ENCODE data around the gene MPG.

The MPG gene

GRCh38 chr16:62283-62967, 15.6 kb upstream of the MPG start:
- peaks cover 6% of the 10 kb centered on the region; the same call in 1 of the 2 replicates for H4K20me1 ChIP-seq (ENCODE audit: insufficient read depth, low read length)
- H3K4me1 ChIP-seq (ENCODE audit: insufficient read depth, low read length) = no peaks in the 10 kb centered on the region
- DNase-seq = no peak
- no peak overlapping the region for H2AFZ ChIP-seq (ENCODE audit: low read depth, low read length)
- peaks cover 10% of the 10 kb centered on the region for H3K36me3 ChIP-seq (ENCODE audit: insufficient read depth, low read length)
- no peak for TF ChIP-seq CTCF (IDR thresholded peaks at IDR 0.05; ENCODE audit: borderline replicate concordance, extremely low read depth, low read length, poor library complexity, severe bottlenecking)
- TF ChIP-seq EZH2 (IDR thresholded peaks at IDR 0.05; ENCODE audit: borderline replicate concordance, low read depth, low read length, severe bottlenecking) = no peak
- H3K27ac ChIP-seq (ENCODE audit: low read length) = no peak overlapping the region
- no peaks in the 10 kb centered on the region for H3K27me3 ChIP-seq (ENCODE audit: insufficient read depth, low read length, poor library complexity)
- H3K9me3 ChIP-seq (ENCODE audit: insufficient read depth, low read length, severe bottlenecking) = no peaks in the 10 kb centered on the region
- ATAC-seq (ENCODE audit: insufficient read depth, low read depth) = no peak
- H3K4me3 ChIP-seq (ENCODE audit: low read depth in 1 of 2, low read length in 2 of 2) = no peak overlapping the region
- H3K79me2 ChIP-seq (ENCODE audit: insufficient read depth, low read length) = no peaks in the 10 kb centered on the region
- no peak overlapping the region for H3K9ac ChIP-seq (ENCODE audit: low read depth, low read length)
- H3K4me2 ChIP-seq (ENCODE audit: insufficient read depth, low read length) = no peak overlapping the region

GRCh38 chr16:62968-63391, 15.0 kb upstream of the MPG start:
- no peak for ATAC-seq (ENCODE audit: insufficient read depth, low read depth)
- 0 out of 2 replicates have a peak, but pooled peaks cover 5% of the 10 kb centered on the region for H3K36me3 ChIP-seq (ENCODE audit: insufficient read depth, low read length)

GRCh38 chr16:63466-63865, 14.6 kb upstream of the MPG start:
- ATAC-seq (ENCODE audit: insufficient read depth, low read depth) (no peak), DNase-seq (no peak)
- no peak overlapping the region for H3K4me2 ChIP-seq (ENCODE audit: insufficient read depth, low read length)
- H3K9ac ChIP-seq (ENCODE audit: low read depth, low read length) = no peak overlapping the region
- no peaks in the 10 kb centered on the region for H3K4me1 ChIP-seq (ENCODE audit: insufficient read depth, low read length)
- H3K27me3 ChIP-seq (ENCODE audit: insufficient read depth, low read length, poor library complexity) = no peaks in the 10 kb centered on the region
- no peaks in the 10 kb centered on the region for H3K79me2 ChIP-seq (ENCODE audit: insufficient read depth, low read length)
- no peak for TF ChIP-seq EZH2 (IDR thresholded peaks at IDR 0.05; ENCODE audit: borderline replicate concordance, low read depth, low read length, severe bottlenecking)
- no peak for TF ChIP-seq CTCF (IDR thresholded peaks at IDR 0.05; ENCODE audit: borderline replicate concordance, extremely low read depth, low read length, poor library complexity, severe bottlenecking)
- H3K4me3 ChIP-seq (ENCODE audit: low read depth in 1 of 2, low read length in 2 of 2) = no peak overlapping the region
- peaks cover 6% of the 10 kb centered on the region; the same call in 1 of the 2 replicates for H4K20me1 ChIP-seq (ENCODE audit: insufficient read depth, low read length)
- no peaks in the 10 kb centered on the region for H3K9me3 ChIP-seq (ENCODE audit: insufficient read depth, low read length, severe bottlenecking)
- H2AFZ ChIP-seq (ENCODE audit: low read depth, low read length) = no peak overlapping the region
- no peak overlapping the region for H3K27ac ChIP-seq (ENCODE audit: low read length)
- no peaks in the 10 kb centered on the region for H3K36me3 ChIP-seq (ENCODE audit: insufficient read depth, low read length)

More at GRCh38 chr16:62968-63391, 15.0 kb upstream of the MPG start:
- H3K4me1 ChIP-seq (ENCODE audit: insufficient read depth, low read length) = no peaks in the 10 kb centered on the region
- no peak overlapping the region for H3K4me3 ChIP-seq (ENCODE audit: low read depth in 1 of 2, low read length in 2 of 2)
- TF ChIP-seq EZH2 (IDR thresholded peaks at IDR 0.05; ENCODE audit: borderline replicate concordance, low read depth, low read length, severe bottlenecking) = no peak
- TF ChIP-seq CTCF (IDR thresholded peaks at IDR 0.05; ENCODE audit: borderline replicate concordance, extremely low read depth, low read length, poor library complexity, severe bottlenecking) = no peak
- H2AFZ ChIP-seq (ENCODE audit: low read depth, low read length) = no peak overlapping the region
- no peak for DNase-seq
- H3K4me2 ChIP-seq (ENCODE audit: insufficient read depth, low read length) = no peak overlapping the region
- no peak overlapping the region for H3K27ac ChIP-seq (ENCODE audit: low read length)
- H3K79me2 ChIP-seq (ENCODE audit: insufficient read depth, low read length) = no peaks in the 10 kb centered on the region
- no peaks in the 10 kb centered on the region for H3K27me3 ChIP-seq (ENCODE audit: insufficient read depth, low read length, poor library complexity)
- peaks cover 6% of the 10 kb centered on the region; the same call in 1 of the 2 replicates for H4K20me1 ChIP-seq (ENCODE audit: insufficient read depth, low read length)
- no peak overlapping the region for H3K9ac ChIP-seq (ENCODE audit: low read depth, low read length)
- no peaks in the 10 kb centered on the region for H3K9me3 ChIP-seq (ENCODE audit: insufficient read depth, low read length, severe bottlenecking)
